Panc1 (cell line): ENCODE results near the gene OGFRL1. TPM values are rescaled to one million over a fixed set of nuclear protein-coding genes. Genes with fewer than 3 reads are reported as not detected.

Experiments
- ATAC-seq: fragments of 200-7000 bp; cut with Tn5 transposase; 2 replicates; pipeline ENCODE4 v1.9.1; 2020; ENCODE audit warnings: mild to moderate bottlenecking, moderate library complexity
- BruUV-seq: library from RNA; stranded (reverse); fragments of 400-500 nt; replicated peaks from 2 replicates; lab custom pipeline; 2021; lab: Mats Ljungman, UMichigan
- CTCF ChIA-PET: fragments of 300-600 bp; sonication (Branson Sonifier 250); formaldehyde crosslinking; loops from one replicate; lab custom pipeline; 2022; ENCODE audit warnings: antibody characterized with exemption; lab: Charles Lee
- POLR2A ChIA-PET: fragments of 300-600 bp; sonication (Branson Sonifier 250); formaldehyde crosslinking; loops from one replicate; lab custom pipeline; 2022; ENCODE audit warnings: antibody characterized with exemption; lab: Charles Lee
- DNase-seq: peaks from one replicate; pipeline ENCODE4 v3.0.0-alpha.2; 2010; ENCODE audit warnings: low read depth, low spot score
- H3K27ac ChIP-seq: 2 replicates; pipeline ENCODE4 v1.5.1; 2011; ENCODE audit warnings: mild to moderate bottlenecking, low read length, inconsistent platforms
- H3K27me3 ChIP-seq: fragments of 200-500 bp; sonication (Bioruptor generic); 2 replicates; pipeline ENCODE4 v1.6.0; 2014; ENCODE audit warnings: low read length, inconsistent platforms; ENCODE audit not compliant: control insufficient read depth, insufficient read depth
- H3K36me3 ChIP-seq: fragments of 200-500 bp; sonication (Bioruptor generic); 2 replicates; pipeline ENCODE4 v1.5.1; 2014; ENCODE audit warnings: inconsistent platforms, mild to moderate bottlenecking, low read length, moderate library complexity; ENCODE audit not compliant: control insufficient read depth, insufficient read depth
- H3K4me1 ChIP-seq: 2 replicates; pipeline ENCODE4 v1.5.1; 2011; ENCODE audit warnings: inconsistent platforms, mild to moderate bottlenecking, low read length, moderate library complexity; ENCODE audit not compliant: control insufficient read depth, insufficient read depth
- H3K4me3 ChIP-seq, 2 experiments: 2 replicates each; pipeline ENCODE4 v1.5.1; 2011 to 2012; ENCODE audit warnings: low read depth in 2 of 2, low read length in 2 of 2, mild to moderate bottlenecking in 2 of 2, inconsistent platforms in 1 of 2, moderate library complexity in 1 of 2
- H3K9me3 ChIP-seq: fragments of 200-500 bp; sonication (Bioruptor generic); 2 replicates; pipeline ENCODE4 v1.5.1; 2014; ENCODE audit warnings: low read depth, mild to moderate bottlenecking, inconsistent platforms, low read length, moderate library complexity; ENCODE audit not compliant: control insufficient read depth, insufficient read depth
- CTCF ChIP-seq: fragments of 450-650 bp; IDR thresholded peaks from 2 replicates; pipeline ENCODE4 v1.5.1; 2017; ENCODE audit warnings: mild to moderate bottlenecking
- POLR2AphosphoS5 ChIP-seq: IDR thresholded peaks from 2 replicates; pipeline ENCODE4 v1.6.1; 2012; ENCODE audit warnings: mild to moderate bottlenecking, low read depth, low read length, moderate library complexity
- REST ChIP-seq, 2 experiments: IDR thresholded peaks; 2 replicates each; pipeline ENCODE4 v1.6.1; 2011 to 2012; ENCODE audit warnings: low read depth in 2 of 2, control low read depth in 1 of 2, low read length in 1 of 2, mild to moderate bottlenecking in 1 of 2, moderate library complexity in 1 of 2; ENCODE audit not compliant: insufficient read depth in 1 of 2
- SIN3A ChIP-seq: IDR thresholded peaks from 2 replicates; pipeline ENCODE4 v1.6.1; 2012; ENCODE audit warnings: low read depth, mild to moderate bottlenecking, low read length, moderate library complexity, borderline replicate concordance; ENCODE audit not compliant: insufficient read depth
- TCF7L2 ChIP-seq: IDR thresholded peaks from 2 replicates; pipeline ENCODE4 v1.6.1; 2011; ENCODE audit warnings: mild to moderate bottlenecking, low read depth, low read length, inconsistent platforms
- in situ Hi-C: cut with HindIII; loops from 2 replicates; pipeline ENCODE4 v1.10.0; 2016; ENCODE audit warnings: low sequenced_read_pairs, low pct_unique_long_range_greater_than_20kb
- intact Hi-C: fragments of 100-400 bp; cut with micrococcal nuclease; formaldehyde crosslinking; loops from one replicate; pipeline ENCODE4 v1.10.0; 2022; ENCODE audit not compliant: unreplicated experiment
- total RNA-seq: library from RNA; stranded (reverse); gene quantifications from one replicate; pipeline ENCODE4 v1.2.1, GENCODE V29; 2021; ENCODE audit not compliant: unreplicated experiment

OGFRL1 gene
- total RNA-seq, 1 experiment from 2014 or later, result 17.2 TPM

- in situ Hi-C loops, result no loop called here
- CTCF ChIA-PET, result no interaction called here
These were observed 1.6 kb upstream of the OGFRL1 start for GRCh38 chr6:71287038-71287437.

DNA sequence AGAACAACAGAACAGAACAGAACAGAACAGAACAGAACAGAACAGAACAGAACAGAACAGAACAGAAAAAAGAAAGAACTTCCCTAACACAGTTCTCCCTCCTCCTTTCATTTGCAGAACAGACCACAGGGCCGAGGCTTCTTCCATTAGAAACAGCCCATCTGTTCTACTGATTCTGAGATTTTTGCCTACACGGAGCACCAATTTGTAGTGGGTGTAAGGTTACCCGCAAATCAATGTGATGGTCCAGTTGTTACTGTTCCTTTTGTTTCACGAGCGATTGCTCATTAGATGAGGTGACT, 734 bp upstream of the OGFRL1 start:
- TF ChIP-seq POLR2AphosphoS5 (no peak), CTCF (no peak), TCF7L2 (no peak), SIN3A (no peak), REST (IDR thresholded peaks at IDR 0.05; ENCODE audit: insufficient read depth in 1 of 2, low read depth in 2 of 2, low read length in 1 of 2) (no peak)
- no peak for DNase-seq
- ChIA-PET CTCF (interaction anchor here (0.6 to 1.0 kb wide), 3 partner anchors 8 to 557 kb away, joined by 3 to 5 read pairs (median 3); no protein-coding TSS in a partner anchor), POLR2A (interaction anchor here (0.6 to 0.7 kb wide), 5 partner anchors 10 to 1073 kb away, joined by 3 to 4 read pairs (median 4); no protein-coding TSS in a partner anchor)
- no peaks in the 10 kb centered on the region for H3K9me3 ChIP-seq
- peak overlapping the region; percentile 69 to 75 for H3K4me3 ChIP-seq
- peaks cover 21% of the 10 kb centered on the region for H3K4me1 ChIP-seq
- no peaks in the 10 kb centered on the region for H3K36me3 ChIP-seq
- intact Hi-C loops (no loop called here), in situ Hi-C loops (no loop called here)
- no TSS peak for BruUV-seq
- peak overlapping the region; percentile 61 for H3K27ac ChIP-seq
- no peak for ATAC-seq
- H3K27me3 ChIP-seq, result no peaks in the 10 kb centered on the region

More at GRCh38 chr6:71287038-71287437, 1.6 kb upstream of the OGFRL1 start:
- Histone ChIP-seq H3K27me3 (no peaks in the 10 kb centered on the region), H3K27ac (no peak overlapping the region), H3K36me3 (no peaks in the 10 kb centered on the region), H3K4me3 (no peak overlapping the region), H3K9me3 (no peaks in the 10 kb centered on the region), H3K4me1 (peaks cover 21% of the 10 kb centered on the region)
- intact Hi-C loops, result no loop called here
- no peak for ATAC-seq
- BruUV-seq, result no TSS peak
- POLR2A ChIA-PET, result no interaction called here
- TF ChIP-seq SIN3A (no peak), REST (IDR thresholded peaks at IDR 0.05; ENCODE audit: insufficient read depth in 1 of 2, low read depth in 2 of 2, low read length in 1 of 2) (no peak), POLR2AphosphoS5 (no peak), TCF7L2 (no peak), CTCF (no peak)
- DNase-seq, result no peak
